ENCODE measurements around the gene AP4M1.

DNA sequence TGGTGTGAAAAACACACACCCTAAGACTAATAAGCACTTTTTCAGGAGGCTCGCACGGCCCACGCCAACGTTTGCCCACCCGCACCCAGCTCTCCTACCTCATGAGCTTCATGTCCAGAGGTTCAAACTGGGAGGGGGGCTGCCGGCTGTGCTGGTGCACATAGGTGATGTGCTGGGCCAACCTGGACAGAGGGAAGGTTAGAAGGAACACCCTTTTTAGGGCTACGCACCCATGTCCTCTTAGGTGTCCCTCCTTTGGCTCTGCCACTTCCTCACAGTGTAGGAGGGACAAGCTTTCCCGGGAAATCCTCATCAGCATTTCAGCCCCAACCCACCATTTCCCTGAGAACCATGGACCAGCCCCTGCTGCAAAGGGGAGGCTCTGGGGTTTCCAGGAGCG lies 6.2 kb upstream of the AP4M1 start:
- TF ChIP-seq, protein P1, sequence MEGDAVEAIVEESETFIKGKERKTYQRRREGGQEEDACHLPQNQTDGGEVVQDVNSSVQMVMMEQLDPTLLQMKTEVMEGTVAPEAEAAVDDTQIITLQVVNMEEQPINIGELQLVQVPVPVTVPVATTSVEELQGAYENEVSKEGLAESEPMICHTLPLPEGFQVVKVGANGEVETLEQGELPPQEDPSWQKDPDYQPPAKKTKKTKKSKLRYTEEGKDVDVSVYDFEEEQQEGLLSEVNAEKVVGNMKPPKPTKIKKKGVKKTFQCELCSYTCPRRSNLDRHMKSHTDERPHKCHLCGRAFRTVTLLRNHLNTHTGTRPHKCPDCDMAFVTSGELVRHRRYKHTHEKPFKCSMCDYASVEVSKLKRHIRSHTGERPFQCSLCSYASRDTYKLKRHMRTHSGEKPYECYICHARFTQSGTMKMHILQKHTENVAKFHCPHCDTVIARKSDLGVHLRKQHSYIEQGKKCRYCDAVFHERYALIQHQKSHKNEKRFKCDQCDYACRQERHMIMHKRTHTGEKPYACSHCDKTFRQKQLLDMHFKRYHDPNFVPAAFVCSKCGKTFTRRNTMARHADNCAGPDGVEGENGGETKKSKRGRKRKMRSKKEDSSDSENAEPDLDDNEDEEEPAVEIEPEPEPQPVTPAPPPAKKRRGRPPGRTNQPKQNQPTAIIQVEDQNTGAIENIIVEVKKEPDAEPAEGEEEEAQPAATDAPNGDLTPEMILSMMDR (IDR thresholded peaks at IDR 0.05; ENCODE audit: poor library complexity), result no peak
- no peak for TF ChIP-seq EZH2 (IDR thresholded peaks at IDR 0.05; ENCODE audit: borderline replicate concordance)
